GM21825 (cell line): ENCODE data around the gene BDKRB2.

Experiments used
- ATAC-seq: cut with Tn5 transposase; IDR thresholded peaks from one replicate; pipeline ENCODE4 v1.9.1; 2021; ENCODE audit warnings: mild to moderate bottlenecking, moderate library complexity; ENCODE audit not compliant: unreplicated experiment

BDKRB2 gene

DNA sequence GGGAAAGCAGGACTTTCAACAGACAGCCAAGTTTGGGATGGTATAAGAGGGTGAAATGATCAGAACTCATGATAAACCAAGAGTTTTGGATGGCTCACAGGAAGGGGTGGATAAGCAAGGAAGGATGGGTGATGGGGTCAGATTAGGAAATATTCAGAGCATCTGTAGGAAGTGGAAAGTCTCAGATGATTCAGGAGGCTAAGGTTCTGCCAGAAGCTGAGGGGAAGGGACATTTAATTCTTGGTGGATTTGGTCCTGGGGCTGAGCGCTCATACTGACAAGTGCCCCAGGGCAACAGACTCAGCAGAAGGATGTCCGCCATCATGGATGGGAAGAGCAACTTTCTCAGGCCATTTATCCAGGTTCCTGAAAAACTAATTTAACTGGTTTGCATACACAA, 28.4 kb upstream of the BDKRB2 start:
- ATAC-seq: no peak

DNA sequence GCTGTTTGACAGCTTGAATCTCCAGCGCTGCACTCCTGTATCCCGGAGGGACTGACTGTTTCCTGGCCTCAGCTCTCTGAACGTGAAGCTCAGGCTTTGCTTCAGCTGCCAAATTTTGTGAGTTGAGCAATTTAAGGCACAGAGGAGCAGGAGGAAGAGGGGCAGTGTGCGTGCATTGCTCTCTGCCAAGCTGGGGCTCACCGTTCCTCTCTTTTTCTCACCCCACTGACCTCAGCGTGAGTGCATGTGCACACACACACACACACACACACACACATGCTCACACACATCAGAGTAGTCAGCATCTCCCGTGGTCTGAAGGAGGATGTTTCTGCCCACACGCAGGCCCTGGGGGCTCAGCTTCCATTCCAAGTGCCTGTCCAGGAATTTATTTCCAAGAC, 27.8 kb upstream of the BDKRB2 start:
- no peak for ATAC-seq

DNA sequence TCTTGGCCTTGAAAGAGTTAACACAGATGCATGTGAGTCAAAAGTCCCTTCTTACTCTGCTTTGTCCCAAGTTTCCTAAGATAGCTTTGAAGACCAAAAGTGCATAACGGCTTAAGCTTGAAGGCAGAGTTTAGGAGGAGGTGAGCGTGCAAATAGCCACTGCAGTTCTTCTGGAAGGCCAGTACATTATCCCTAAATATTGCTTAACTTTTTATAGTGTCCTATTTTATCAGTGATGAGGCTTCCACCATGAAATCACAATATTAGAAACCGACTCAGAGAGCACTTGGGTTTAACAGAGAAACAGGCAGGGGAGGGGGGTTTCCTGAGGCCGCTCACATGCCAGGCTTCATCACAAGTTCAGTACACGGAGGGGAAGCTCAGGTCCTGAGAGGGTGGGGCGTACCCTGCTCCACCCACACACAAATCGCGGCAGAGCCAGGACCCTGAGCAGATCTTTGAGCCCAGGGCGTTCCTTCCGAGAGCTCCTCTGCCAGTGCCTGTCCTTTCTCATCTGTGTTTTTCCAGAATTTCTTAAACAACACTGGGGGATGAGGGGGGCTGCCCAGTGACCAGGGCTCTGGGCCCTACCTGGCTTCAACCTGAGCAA, 26.8 kb upstream of the BDKRB2 start:
- no peak for ATAC-seq

DNA sequence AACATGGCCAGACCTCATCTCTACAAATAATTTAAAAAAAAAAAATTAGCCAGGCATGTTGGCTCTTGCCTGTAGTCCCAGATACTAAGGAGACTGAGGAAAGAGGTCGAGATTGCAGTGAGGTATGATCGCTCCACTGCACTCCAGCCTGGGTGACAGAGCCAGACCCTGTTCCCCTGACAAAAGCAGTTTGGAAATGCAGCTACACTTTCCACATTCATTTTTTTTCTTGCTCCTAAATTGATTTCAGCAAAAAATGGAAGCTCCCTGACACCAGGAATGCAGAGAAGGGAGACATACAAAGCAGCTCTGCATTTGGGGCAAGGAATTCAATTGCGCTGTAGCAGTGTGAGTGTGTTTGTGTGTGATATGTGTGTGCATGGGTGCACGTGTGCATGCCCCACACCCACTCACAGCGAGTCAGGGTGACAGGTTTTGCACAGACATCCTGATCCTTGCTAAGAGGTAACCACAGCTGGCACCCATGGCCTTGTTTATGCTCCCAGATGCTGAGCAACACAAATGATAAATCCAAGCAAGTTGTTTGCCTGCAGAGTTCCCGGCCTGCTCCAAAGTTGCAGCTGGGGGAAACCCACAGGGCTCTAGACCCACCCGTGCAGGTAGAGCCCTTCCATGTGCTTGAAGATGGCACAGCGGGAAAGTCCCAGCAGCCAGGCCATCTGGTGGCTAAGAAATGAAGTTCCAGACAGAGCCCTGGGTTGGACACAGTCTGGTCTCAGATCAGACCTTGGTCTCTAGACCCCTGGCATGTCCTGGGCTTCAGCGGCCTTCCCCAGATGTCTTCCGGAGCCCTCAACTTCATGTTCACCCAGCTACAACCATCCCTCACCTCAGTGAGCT, 25.9 kb upstream of the BDKRB2 start:
- ATAC-seq: no peak

DNA sequence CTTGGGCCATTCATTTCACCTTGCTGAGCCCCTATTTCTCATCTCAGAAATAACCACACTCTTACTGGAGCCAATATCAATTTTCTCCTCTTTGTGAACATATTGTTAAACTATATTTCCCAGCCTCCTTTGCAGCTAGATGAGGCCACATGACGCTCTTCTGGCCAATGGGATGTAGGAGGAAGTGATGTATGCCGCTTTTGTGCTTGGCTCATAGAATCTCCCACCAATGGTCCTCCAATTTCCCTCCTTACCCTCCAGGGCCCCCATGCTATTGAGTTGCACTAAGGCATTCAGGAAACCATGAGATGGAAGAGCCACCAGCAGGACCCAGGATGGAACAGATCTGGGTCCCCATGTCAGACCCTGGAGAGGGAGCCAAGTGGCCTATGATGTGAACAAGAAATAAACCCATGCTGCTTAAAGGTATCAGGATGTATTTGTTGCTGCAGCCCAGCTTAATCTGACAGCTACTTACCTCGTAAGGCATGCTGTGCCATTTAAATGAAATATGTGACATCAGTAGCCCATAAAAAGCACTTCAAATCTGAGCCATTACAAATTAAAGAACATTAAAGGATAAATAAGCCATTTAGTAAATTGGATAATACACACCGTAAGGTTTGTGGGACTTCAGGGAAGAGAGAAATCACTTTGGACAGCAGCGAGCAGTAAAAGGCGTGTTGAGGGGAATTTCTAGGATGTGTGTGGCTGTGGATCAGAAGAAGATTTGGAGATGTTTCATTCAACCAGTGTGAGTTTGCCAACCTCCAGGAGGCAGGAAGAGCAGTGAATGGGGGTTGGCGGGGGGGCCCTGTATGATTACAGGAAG, 24.4 kb upstream of the BDKRB2 start:
- no peak for ATAC-seq

DNA sequence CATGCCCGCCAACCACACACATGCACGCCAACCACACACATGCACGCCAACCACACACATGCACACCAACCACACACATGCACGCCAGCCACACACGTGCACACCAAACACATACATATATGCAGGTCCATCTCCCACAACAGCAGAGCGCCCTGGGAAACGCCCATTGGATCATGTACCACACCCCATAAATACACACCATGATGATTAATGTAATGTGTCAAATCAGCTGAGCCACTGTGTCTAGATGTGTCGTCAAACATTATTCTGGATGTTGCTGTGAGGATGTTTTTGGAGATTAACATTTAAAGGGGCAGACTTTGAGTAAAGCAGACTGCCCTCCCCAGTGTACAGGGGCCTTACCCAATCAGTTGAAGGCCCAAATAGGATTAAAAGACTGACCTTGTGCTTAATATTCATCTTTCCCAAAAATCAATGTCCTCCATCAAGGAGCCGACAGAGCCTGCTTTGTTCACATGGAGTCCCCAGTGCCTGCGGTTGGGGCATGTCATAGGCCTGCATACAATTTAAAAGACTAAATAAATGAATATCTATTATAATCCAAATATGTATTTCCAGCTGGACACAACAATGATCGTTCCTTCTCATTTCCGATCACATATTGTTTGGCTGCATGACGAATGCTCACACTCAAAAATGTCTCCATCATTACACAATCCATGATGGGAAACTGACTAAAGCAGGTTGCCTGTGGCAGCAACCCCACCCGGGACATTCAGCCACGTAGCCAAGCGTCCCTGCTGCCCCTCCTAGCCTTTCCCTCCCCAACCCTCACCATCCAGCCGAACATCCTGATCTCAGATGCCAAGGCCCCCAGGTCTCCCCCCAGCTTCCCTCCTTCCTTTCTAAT, 23.2 kb upstream of the BDKRB2 start:
- ATAC-seq: no peak

DNA sequence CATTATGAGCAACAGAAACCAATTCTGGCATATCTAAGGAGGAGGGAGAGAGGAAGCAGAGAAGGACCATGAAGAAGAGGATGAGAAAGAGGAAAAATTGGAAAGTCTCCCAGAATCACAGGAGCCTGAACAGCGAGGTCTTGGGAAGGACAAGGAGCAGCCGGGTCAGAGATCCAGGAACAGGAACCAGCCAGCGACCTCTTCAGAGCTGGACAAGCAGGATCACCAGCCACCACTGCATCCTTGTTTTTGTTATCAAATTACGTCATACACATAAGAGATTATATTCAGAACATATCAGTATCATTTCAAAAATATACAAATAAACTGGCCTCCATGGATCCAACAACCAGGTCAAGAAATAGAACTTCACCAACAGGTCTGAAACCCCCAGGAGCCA, 22.1 kb upstream of the BDKRB2 start:
- no peak for ATAC-seq

DNA sequence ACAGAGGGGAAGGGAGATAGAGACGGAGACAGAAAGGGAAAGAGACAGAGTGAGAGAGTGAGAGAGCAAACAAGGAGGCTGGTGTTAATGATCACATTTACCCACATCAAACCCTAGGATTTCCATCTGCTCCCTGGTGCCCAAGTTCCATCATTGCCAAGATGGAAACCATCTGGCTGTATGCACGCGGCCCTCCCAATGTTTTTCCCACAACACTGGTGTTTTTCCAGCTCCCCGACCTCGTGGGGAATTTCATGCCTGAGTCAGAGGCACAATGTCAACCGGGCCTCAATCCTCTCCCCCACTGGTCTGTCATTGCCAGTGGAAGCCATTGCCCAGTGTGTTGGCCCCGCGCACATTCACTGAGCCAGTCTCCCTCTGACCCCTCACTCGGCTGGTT, 19.9 kb upstream of the BDKRB2 start:
- ATAC-seq: no peak

DNA sequence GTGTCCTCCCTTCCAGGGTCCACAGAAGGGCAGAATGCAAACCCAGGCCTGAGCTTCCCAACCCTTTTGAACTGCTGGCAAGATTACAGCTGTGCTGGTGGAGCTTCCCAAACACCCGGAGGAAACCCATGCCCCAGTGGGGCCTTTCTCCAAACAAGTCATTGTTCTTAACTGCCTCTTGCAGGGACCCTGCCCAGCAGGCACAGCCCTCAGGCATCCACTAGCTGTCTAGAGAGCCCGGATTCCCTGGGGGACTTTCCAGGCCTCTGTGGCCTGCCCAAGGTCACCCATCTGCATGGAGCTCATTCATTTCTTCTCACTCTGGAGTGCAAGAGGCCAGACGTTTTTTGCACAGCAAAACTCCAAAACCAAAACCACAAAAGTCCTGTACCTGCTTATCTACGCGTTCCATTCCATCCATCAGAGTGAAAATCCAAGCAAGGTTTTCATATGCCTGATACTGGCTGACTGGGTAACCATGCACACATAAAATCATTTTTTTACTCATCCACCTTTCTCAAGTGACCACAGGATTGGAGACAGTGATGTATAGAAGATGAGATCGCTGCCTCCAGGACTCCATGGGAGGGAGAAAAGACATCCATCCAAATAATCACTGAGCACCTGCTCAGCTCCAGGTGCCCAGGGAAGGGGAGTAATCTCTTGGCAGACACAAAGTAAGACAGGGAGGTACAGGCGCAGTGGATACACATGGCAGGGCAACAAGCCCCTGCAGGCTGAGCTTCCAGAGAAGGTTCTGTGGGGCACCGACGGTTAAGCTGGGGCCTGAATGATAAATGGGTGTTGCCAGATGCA, 17.2 kb upstream of the BDKRB2 start:
- ATAC-seq: no peak

DNA sequence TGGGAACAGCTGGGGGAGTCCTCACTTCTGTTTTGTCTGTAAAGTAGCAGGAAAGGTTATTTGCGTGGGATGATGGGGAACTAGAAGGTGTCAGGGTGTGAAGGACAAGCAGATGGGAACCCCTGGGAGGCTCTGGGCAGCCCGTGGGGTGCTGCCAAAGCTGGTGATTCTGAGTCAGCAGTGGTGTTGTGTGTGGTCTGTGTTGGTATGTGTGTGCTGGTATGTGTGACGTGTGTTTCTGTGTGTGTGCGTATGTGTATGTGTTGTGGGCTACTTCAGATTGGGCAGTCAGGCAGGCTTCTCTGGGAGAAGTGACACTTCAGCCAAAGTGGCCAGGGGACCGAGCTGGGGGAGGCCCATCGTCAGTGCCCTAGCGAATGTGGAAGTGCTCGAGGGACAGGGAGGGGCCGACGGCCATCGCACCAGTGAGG, 15.3 kb upstream of the BDKRB2 start:
- ATAC-seq: no peak

DNA sequence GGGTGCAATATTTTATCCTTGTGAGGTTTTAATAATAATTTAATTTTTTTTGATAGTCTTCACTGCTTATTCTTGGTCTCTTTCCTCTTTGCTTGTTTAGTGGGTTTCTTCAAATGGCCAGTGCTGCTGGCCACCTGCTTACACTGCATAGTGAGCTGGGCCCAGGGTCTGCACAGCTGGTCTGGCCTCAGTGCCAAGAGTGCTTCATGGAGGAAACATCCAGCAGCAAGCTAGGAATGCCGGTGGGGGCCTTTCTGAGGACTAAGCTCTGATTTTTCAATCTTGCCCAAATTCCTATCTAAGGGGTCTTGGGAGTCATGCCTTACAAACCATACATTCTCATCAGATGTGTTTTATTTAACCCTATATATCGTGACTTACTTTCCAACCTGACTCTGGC, 13.3 kb upstream of the BDKRB2 start:
- ATAC-seq: no peak

DNA sequence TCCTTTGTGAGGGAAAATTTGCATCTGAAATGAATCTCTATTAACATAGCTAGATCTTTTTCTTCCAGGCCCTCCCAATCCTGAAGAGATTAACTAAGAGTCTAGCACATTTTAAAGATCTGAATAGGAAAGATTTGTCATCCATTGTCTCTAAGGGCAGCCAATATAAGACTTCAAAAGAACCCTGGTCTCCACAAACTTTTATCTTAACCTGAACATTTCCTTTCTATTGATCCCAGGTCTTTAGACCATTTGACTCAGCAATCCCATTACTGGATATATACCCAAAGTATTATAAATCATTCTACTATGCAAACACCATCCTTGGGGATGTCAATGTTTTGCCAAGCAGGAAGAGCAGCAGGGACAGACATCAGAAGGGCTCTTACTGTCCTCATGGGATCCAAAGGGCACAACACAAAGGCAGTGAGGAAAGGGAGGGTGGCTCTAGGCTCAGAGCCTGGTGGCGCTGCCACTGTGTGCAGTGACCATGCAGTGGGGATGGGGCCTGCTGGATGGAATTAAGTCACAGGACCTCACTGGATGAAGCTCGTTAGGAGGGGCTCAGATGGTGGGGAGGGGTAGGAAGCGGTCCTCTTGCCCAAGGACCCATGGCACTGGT, 12.7 kb upstream of the BDKRB2 start:
- ATAC-seq: no peak

DNA sequence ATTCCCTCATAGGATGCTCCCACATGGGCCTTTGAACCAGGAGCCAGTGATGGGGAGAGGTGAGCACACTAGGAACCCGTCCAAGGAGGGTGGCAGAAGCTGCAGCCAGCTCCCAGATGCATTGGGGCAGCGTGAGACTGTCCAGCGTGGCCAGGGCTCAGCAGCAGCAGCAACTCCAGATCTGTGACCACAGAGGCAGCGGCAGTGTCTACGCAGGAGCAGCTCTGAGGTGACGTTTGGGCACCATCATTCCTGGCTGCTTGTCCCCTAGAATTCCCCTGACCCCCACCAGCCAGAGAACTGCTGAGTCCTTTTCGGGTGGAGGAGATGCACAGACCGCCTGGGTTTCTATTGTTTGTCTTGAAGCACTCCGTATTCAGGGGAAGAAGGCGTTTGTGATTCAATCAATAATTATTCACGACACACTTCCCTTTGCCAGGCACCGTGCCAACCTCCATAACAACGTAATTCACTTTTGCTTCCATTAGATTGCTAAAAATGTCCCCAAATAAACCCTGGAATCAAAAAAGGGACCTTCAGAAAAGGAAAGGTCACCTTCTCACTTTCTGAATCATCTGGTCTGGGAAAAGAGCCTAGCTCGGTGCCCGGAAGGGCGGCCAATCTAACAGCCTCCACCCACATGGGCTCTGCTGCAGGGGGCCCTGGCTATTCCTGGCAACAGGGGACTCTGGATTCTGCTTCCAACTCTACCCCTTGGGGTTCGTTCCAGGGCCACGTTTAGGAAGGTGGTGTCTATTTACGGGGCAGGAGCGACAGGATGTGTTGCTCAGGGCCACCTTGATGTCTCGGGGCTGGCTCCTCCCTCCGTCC, 11.4 kb upstream of the BDKRB2 start:
- ATAC-seq: no peak

DNA sequence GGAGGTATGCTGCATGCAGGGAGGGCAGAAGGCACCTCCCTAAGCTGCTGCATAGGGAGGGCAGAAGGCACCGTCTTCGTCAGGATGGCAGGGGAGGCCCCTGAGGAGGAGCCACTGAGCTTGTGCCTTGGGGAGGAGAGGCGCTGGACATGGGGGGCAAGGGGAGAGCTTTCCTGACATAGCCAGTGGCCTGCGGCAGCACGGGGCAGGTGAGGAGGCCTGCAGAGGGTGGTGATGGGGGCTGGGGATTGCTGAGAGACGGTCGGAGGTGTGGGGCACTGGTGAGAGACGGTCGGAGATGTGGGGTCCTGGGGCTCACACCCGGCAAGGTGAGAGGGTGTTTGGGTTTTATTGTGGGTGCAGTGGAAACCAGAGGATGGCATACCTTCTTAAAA, 10.4 kb upstream of the BDKRB2 start:
- ATAC-seq: no peak

DNA sequence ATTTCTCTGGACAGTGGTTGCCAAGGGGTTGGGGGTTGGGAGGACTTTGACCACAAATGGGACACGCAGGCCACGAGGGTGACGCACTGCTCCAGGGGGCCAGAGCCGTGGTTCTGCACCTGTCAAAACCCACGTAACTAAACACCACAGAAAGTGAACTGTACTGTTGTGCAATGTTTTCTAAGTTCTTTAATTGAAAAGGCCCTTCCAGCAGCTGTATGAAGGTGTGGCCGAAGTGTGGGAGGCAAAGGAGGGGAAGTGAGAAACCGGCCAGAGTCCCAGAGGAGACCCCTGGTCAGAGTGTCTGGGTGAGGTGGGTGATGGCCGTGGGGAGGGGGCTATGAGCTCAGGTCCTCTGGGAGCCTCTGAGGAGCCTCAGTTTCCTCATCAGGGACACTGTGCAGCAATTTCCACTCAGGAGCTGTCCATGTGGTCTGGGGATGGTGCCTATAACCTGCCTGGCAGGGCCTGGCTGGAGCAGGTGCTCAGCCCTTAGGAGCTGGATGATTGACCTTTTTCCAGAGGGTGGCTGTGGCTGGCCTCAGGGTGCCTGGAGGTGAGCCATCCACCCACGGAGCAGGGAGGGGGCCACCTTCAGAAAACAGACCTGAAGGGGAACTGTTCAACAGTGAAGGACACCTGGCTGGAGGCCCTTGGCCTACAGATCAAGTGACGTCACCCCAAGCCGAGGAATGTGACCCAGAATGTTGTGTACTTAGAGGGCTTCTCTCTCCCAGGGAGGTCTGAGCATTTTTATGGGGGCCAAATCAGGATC, 9.8 kb upstream of the BDKRB2 start:
- ATAC-seq: no peak

DNA sequence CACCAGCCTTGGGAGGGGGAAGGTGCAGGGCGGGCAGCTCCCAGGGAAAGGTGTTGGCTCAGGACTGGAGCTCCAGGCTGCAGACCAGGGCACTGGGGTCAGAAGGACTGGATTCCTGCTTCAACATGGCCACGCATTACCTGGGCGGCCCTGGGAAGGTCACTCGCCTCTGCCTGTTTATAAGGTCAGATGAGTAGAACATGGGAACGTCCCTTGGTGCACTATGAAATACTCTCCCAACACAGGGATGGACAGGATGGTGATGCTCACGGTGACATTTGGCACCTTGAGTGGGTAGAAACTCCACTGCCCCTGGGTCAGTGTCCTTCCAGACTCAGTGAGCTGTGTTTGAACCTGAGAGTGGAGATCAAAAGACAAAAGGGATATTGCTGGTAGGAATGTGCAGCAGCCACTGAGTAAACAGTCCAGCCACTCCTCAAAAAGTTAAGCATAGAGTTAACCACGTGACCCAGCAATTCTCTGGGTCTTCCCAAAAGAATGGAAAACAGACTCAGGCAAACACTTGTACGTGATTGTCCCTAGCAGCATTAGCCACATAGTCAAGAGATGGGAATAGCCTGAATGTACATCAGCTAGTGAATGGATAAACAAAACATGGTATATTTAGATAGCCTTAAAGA, 9.1 kb upstream of the BDKRB2 start:
- no peak for ATAC-seq

DNA sequence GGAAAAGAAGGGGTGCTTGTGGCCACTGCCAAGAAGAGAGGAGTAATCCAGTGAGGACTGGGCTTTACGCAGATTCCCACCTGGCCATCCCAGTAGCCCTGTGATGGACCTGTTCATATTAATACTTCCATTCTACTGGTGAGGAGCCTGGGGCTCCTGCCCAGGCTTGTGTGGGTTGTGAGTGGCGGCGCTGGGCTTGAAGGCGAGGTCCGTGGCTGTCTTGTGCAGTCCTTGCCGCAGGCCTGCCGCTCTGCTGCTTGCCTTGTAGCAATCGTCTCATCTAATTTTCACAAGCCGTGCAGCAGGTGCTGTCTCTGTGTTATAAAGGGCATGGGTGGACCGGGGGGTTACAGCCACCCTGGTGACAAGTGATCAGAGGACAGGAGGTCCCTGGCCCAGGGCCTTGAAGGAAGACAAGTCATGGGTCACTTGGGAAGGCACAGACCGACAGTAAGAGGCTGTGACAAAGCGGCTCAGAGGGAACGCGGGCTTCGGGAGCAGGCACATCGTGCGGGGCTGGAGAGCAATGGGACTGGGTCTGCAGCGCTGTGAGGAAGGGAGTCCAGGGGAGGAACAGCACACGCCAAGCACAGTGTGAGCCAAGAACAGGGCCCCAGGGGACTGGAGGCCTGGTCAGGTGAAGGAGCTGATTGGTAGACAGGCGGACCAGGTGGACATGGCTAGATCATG, 7.3 kb upstream of the BDKRB2 start:
- ATAC-seq: no peak
